Measurements from ENCODE around the gene CGB8. TPM values are rescaled to one million over a fixed set of nuclear protein-coding genes. Genes with fewer than 3 reads are reported as not detected.
A peak's percentile ranks its signal among the peaks of the same experiment; 100 is the strongest.
"Not testable (repeated sequence)": the region's sequence is repeated elsewhere in the genome, so short reads cannot be mapped to it uniquely, and the experiment has no call there.

Gene CGB8
- total and polyA plus RNA-seq, 10 donors, result not detected

DNA sequence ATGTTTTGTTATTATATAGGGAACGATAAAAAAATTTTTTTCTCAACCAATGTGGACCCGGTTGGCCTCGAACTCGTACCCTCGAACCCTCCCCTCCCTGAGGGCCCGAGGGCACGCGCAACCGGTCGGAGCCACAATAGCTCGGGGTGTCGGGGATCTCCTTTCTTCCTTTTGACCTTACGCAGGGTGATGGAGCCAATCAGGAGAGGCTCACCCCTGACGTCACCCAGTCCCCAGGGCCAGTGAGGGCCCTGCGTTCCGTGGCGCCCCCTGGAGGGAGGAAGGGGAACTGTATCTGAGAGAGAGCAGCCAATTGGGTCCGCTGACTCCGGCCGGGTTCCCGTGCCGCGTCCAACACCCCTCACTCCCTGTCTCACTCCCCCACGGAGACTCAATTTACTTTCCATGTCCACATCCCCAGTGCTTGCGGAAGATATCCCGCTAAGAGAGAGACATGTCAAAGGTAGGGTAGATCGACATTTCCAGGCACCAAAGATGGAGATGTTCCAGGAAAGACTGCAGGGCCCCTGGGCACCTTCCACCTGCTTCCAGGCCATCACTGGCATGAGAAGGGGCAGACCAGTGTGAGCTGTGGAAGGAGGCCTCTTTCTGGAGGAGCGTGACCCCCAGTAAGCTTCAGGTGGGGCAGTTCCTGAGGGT, 17.1 kb downstream of the CGB8 start, which contains the start of gene CGB2:
Gene CGB2, plus strand, starts transcription at position 249 of the 660 bp plus-strand sequence. Its CDS starts 206 bp downstream, at position 455.
- H3K36me3 ChIP-seq; intact Hi-C loops (cut with DNase I; ENCODE audit: low total_unique reads); H3K4me3 ChIP-seq; H3K4me1 ChIP-seq; H3K27ac ChIP-seq; H3K9me3 ChIP-seq; DNase-seq: not testable (repeated sequence)
- WGBS, 5 donors, result 18 to 37% (median 27%) methylated on average over 27 to 28 of the region's 28 CpGs
- peaks cover 0 to 14% (median 5%) of the 10 kb centered on the region in 7 donors for H3K27me3 ChIP-seq (replicated peaks in 1 of 7)
- peak in 5 of 11 experiments; percentile 9 to 38 (median 27) for TF ChIP-seq CTCF (IDR thresholded peaks at IDR 0.05 in 8 of 11, conservative IDR thresholded peaks at IDR 0.05 in 3 of 11)

- H3K9me3 ChIP-seq; H3K27ac ChIP-seq; H3K4me3 ChIP-seq; intact Hi-C loops (cut with DNase I; ENCODE audit: low total_unique reads); DNase-seq; H3K4me1 ChIP-seq; H3K36me3 ChIP-seq: not testable (repeated sequence)
- H3K27me3 ChIP-seq (replicated peaks in 1 of 7), result peaks cover 0 to 13% (median 5%) of the 10 kb centered on the region in 7 donors
- WGBS, 5 donors, result 86 to 100% (median 91%) methylated on average over 3 to 6 of the region's 8 CpGs
Observed at GRCh38 chr19:49030323-49030722, 18.6 kb downstream of the CGB8 start.

DNA sequence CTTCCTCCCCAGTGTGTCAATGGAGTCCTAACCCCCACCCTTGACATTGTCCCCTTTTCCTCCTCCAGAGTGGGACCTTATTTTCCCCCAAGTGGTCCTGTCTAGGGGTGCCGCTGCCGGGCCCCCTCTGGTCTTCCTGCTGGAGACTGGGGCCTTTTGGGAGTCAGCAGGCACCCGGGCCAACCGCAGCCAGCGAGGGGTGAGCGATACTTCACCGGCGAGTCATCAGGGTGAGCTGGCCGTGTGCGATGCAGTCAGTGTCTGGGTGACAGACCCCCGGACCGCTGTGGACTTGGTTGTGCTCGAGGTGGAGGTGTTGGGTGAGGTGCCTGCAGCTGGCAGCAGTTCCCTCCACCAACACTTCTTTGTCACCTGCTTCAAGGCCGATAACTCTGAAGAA, 19.2 kb downstream of the CGB8 start:
- H3K4me3 ChIP-seq; intact Hi-C loops (cut with DNase I; ENCODE audit: low total_unique reads); H3K9me3 ChIP-seq; H3K4me1 ChIP-seq; H3K36me3 ChIP-seq; DNase-seq; H3K27me3 ChIP-seq (replicated peaks in 1 of 7); H3K27ac ChIP-seq: not testable (repeated sequence)
- 87 to 93% (median 91%) methylated on average over 12 to 14 of the region's 14 CpGs for WGBS, 5 donors

GRCh38 chr19:49028686-49029085, 20.2 kb downstream of the CGB8 start:
- H3K27ac ChIP-seq; H3K36me3 ChIP-seq; H3K4me1 ChIP-seq; intact Hi-C loops (cut with DNase I; ENCODE audit: low total_unique reads); H3K4me3 ChIP-seq; DNase-seq; H3K9me3 ChIP-seq; H3K27me3 ChIP-seq (replicated peaks in 1 of 7): not testable (repeated sequence)
- 78 to 86% (median 85%) methylated on average over 3 to 9 of the region's 9 CpGs for WGBS, 5 donors

DNA sequence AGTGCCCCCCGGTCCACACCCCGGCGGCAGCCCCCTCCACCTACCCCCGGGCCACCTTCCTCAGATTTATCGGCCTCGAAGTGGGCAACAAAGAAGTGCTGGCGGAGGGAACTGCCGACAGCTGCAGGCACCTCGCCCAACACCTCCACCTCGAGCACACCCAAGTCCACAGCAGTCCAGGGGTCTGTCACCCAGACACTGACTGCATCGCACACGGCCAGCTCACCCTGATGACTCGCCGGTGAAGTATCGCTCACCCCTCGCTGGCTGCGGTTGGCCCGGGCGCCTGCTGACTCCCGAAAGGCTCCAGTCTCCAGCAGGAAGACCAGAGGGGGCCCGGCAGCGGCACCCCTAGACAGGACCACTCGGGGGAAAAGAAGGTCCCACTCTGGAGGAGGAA, 23.3 kb downstream of the CGB8 start:
- 87 to 91% (median 89%) methylated on average over 14 to 23 of the region's 23 CpGs for WGBS, 5 donors
- DNase-seq; intact Hi-C loops (cut with DNase I; ENCODE audit: low total_unique reads); H3K36me3 ChIP-seq; H3K4me3 ChIP-seq; H3K9me3 ChIP-seq; H3K27me3 ChIP-seq (replicated peaks in 1 of 7); H3K4me1 ChIP-seq; H3K27ac ChIP-seq: not testable (repeated sequence)

DNA sequence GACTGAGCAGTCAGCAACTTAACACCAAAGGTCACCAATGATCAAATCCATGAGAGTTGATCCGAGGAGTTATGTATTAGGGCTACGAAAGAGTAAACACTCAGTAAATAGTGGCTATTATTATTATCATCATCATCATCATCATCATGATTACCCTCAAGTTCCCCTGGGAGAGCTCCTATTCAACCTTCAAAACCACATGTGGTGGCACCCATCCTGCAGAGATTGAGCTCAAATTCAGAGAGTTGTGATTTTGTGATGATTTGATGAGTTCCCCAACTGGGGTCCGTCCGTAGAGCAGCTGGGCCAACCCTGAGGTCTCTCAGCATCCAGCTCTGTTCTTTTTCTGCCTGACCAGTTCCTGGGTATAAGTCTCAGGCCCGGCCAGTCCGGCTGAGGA, 23.8 kb downstream of the CGB8 start:
- 78 to 100% (median 91%) methylated on average over 1 to 4 of the region's 6 CpGs for WGBS, 5 donors
- intact Hi-C loops (cut with DNase I; ENCODE audit: low total_unique reads); H3K36me3 ChIP-seq; H3K27ac ChIP-seq; H3K4me3 ChIP-seq; DNase-seq; H3K9me3 ChIP-seq; H3K27me3 ChIP-seq (replicated peaks in 1 of 7); H3K4me1 ChIP-seq: not testable (repeated sequence)

GRCh38 chr19:49024233-49024632, 24.7 kb downstream of the CGB8 start, which contains the start of gene CGB3:
Gene CGB3 (minus strand): TSS chr19:49024333. CDS start chr19:49023971, 362 bp downstream.
- Histone ChIP-seq H3K27me3 (replicated peaks in 1 of 7) (peaks cover 0 to 16% (median 5%) of the 10 kb centered on the region in 7 donors), H3K4me1 (peaks cover 0 to 12% (median 6%) of the 10 kb centered on the region in 6 donors)
- intact Hi-C loops (cut with DNase I; ENCODE audit: low total_unique reads); H3K9me3 ChIP-seq; H3K27ac ChIP-seq; H3K36me3 ChIP-seq; H3K4me3 ChIP-seq; DNase-seq: not testable (repeated sequence)
- WGBS, 5 donors, result 62 to 70% (median 67%) methylated on average over 9 to 13 of the region's 15 CpGs

Measured in spleen (tissue), 11 donors.